SHP77 treated with DMSO at 0.1 percent for 48 hours (cell line): Measurements from ENCODE around the gene MED27.
"Not testable (repeated sequence)": the region's sequence is repeated elsewhere in the genome, so short reads cannot be mapped to it uniquely, and the experiment has no call there.

Source experiments
- DNase-seq: peaks from one replicate; lab custom pipeline; 2025; lab: John Stamatoyannopoulos, UW

Gene MED27

GRCh38 chr9:131963072-131964030 is 116.3 kb downstream of the MED27 start:
- DNase-seq: no peak

GRCh38 chr9:131961496-131961880 is 118.2 kb downstream of the MED27 start:
- no peak for DNase-seq

- no peak for DNase-seq
Observed at GRCh38 chr9:131960851-131961495, 118.7 kb downstream of the MED27 start.

GRCh38 chr9:131960311-131960710 is 119.4 kb downstream of the MED27 start:
- no peak for DNase-seq

- no peak for DNase-seq
Observed at GRCh38 chr9:131959887-131960286, 119.8 kb downstream of the MED27 start.

- DNase-seq: no peak
Observed at GRCh38 chr9:131959056-131959455, 120.6 kb downstream of the MED27 start.

GRCh38 chr9:131954299-131954698 is 125.4 kb downstream of the MED27 start:
- DNase-seq: no peak

- DNase-seq: no peak
Observed at GRCh38 chr9:131951905-131952304, 127.8 kb downstream of the MED27 start.

GRCh38 chr9:131951155-131951554 is 128.5 kb downstream of the MED27 start:
- no peak for DNase-seq

- DNase-seq: no peak
Observed at GRCh38 chr9:131950487-131950886, 129.2 kb downstream of the MED27 start.

- no peak for DNase-seq
Observed at GRCh38 chr9:131946180-131946579, 133.5 kb downstream of the MED27 start.

GRCh38 chr9:131943351-131943841 is 136.3 kb downstream of the MED27 start:
- no peak for DNase-seq

- no peak for DNase-seq
Observed at GRCh38 chr9:131942146-131942720, 137.4 kb downstream of the MED27 start.

- no peak for DNase-seq
Observed at GRCh38 chr9:131937451-131937850, 142.2 kb downstream of the MED27 start.

- no peak for DNase-seq
Observed at GRCh38 chr9:131936929-131937328, 142.7 kb downstream of the MED27 start.

GRCh38 chr9:131934673-131935072 is 145.0 kb downstream of the MED27 start:
- DNase-seq: no peak

- no peak for DNase-seq
Observed at GRCh38 chr9:131927091-131927490, 152.6 kb downstream of the MED27 start.

- DNase-seq: no peak
Observed at GRCh38 chr9:131926360-131926922, 153.2 kb downstream of the MED27 start.

- DNase-seq: no peak
Observed at GRCh38 chr9:131925677-131926177, 153.9 kb downstream of the MED27 start.

GRCh38 chr9:131923766-131924165 is 155.9 kb downstream of the MED27 start:
- DNase-seq: no peak

- no peak for DNase-seq
Observed at GRCh38 chr9:131923132-131923671, 156.5 kb downstream of the MED27 start.

- DNase-seq: not testable (repeated sequence)
Observed at GRCh38 chr9:131921635-131922034, 158.0 kb downstream of the MED27 start.
